Measurements from ENCODE around the gene RIN3. TPM values are rescaled to one million over a fixed set of nuclear protein-coding genes. Genes with fewer than 3 reads are reported as not detected.

Gene RIN3
- polyA plus RNA-seq, 3 donors, result 42.8 to 144 (median 54.6) TPM

- Histone ChIP-seq H3K4me1 (ENCODE audit: control insufficient read depth in 1 of 2, insufficient read depth in 2 of 2, low read length in 2 of 2) (peaks cover 22 to 23% of the 10 kb centered on the region in 2 donors), H2AFZ (ENCODE audit: insufficient read depth, low read depth, low read length, poor library complexity, severe bottlenecking) (no peak overlapping the region), H3K36me3 (replicated peaks in 1 of 2; ENCODE audit: control insufficient read depth in 1 of 2, insufficient read depth in 2 of 2, low read length in 2 of 2) (peaks cover 8 to 67% of the 10 kb centered on the region in 2 donors), H4K20me1 (ENCODE audit: insufficient read depth, low read length) (peaks cover 92% of the 10 kb centered on the region), H3K9me3 (replicated peaks in 1 of 2; ENCODE audit: control insufficient read depth in 1 of 2, insufficient read depth in 1 of 2, low read length in 2 of 2) (no peaks in the 10 kb centered on the region), H3K4me3 (replicated peaks in 1 of 3; ENCODE audit: low read depth in 2 of 3, low read length in 3 of 3) (no peak overlapping the region), H3K27me3 (ENCODE audit: control insufficient read depth in 2 of 2, insufficient read depth in 2 of 2, low read length in 2 of 2) (no peaks in the 10 kb centered on the region), H3K9ac (ENCODE audit: insufficient read depth, low read length, poor library complexity, severe bottlenecking) (no peak overlapping the region), H3K79me2 (ENCODE audit: insufficient read depth, low read length) (peaks cover 16% of the 10 kb centered on the region), H3K27ac (ENCODE audit: low read depth in 1 of 2, low read length in 2 of 2) (no peak overlapping the region), H3K4me2 (replicated peaks; ENCODE audit: extremely low read depth, low read length, poor library complexity, severe bottlenecking) (no peak overlapping the region)
- DNase-seq, result no peak
- Mint-ChIP-seq H3K4me3 (no peak overlapping the region), H3K36me3 (peaks cover 62 to 65% of the 10 kb centered on the region in 2 donors), H3K27me3 (ENCODE audit: low read depth in 3 of 3) (peaks cover 0 to 3% (median 0%) of the 10 kb centered on the region in 3 donors), H3K9me3 (peaks cover 0 to 2% (median 0%) of the 10 kb centered on the region in 7 donors), H3K27ac (peak overlapping the region in 2 of 7 donors; percentile 27 to 61), H3K4me1 (peaks cover 46% of the 10 kb centered on the region)
- intact Hi-C loops (cut with micrococcal nuclease), result no loop called here
- no peak for TF ChIP-seq CTCF (IDR thresholded peaks at IDR 0.05)
- WGBS (ENCODE audit: insufficient coverage), result 88% methylated on average over 4 of the region's 9 CpGs
These were observed 82.8 kb downstream of the RIN3 start for GRCh38 chr14:92596331-92596907.

- Histone ChIP-seq H4K20me1 (ENCODE audit: insufficient read depth, low read length) (peaks cover 97% of the 10 kb centered on the region), H3K4me1 (ENCODE audit: control insufficient read depth in 1 of 2, insufficient read depth in 2 of 2, low read length in 2 of 2) (peaks cover 22 to 23% of the 10 kb centered on the region in 2 donors), H3K27ac (ENCODE audit: low read depth in 1 of 2, low read length in 2 of 2) (no peak overlapping the region), H3K27me3 (ENCODE audit: control insufficient read depth in 2 of 2, insufficient read depth in 2 of 2, low read length in 2 of 2) (no peaks in the 10 kb centered on the region), H3K79me2 (ENCODE audit: insufficient read depth, low read length) (peaks cover 19% of the 10 kb centered on the region), H3K9me3 (replicated peaks in 1 of 2; ENCODE audit: control insufficient read depth in 1 of 2, insufficient read depth in 1 of 2, low read length in 2 of 2) (no peaks in the 10 kb centered on the region), H3K36me3 (replicated peaks in 1 of 2; ENCODE audit: control insufficient read depth in 1 of 2, insufficient read depth in 2 of 2, low read length in 2 of 2) (peaks cover 15 to 77% of the 10 kb centered on the region in 2 donors), H3K4me3 (replicated peaks in 1 of 3; ENCODE audit: low read depth in 2 of 3, low read length in 3 of 3) (no peak overlapping the region), H3K9ac (ENCODE audit: insufficient read depth, low read length, poor library complexity, severe bottlenecking) (no peak overlapping the region), H3K4me2 (replicated peaks; ENCODE audit: extremely low read depth, low read length, poor library complexity, severe bottlenecking) (no peak overlapping the region), H2AFZ (ENCODE audit: insufficient read depth, low read depth, low read length, poor library complexity, severe bottlenecking) (no peak overlapping the region)
- peaks cover 0 to 3% (median 0%) of the 10 kb centered on the region in 3 donors for H3K27me3 Mint-ChIP-seq (ENCODE audit: low read depth in 3 of 3)
- DNase-seq, result peak in 1 of 3 donors; percentile 16
- peak overlapping the region in 3 of 7 donors; percentile 40 to 91 (median 77) for H3K27ac Mint-ChIP-seq
- peaks cover 0 to 2% (median 0%) of the 10 kb centered on the region in 7 donors for H3K9me3 Mint-ChIP-seq
- TF ChIP-seq CTCF (IDR thresholded peaks at IDR 0.05), result no peak
- peaks cover 46% of the 10 kb centered on the region for H3K4me1 Mint-ChIP-seq
- intact Hi-C loops (cut with micrococcal nuclease), result no loop called here
- H3K36me3 Mint-ChIP-seq, result peaks cover 63 to 65% of the 10 kb centered on the region in 2 donors
- WGBS (ENCODE audit: insufficient coverage), result no CpG with 5 or more reads among the region's 4 CpGs
- H3K4me3 Mint-ChIP-seq, result no peak overlapping the region
These were observed 84.6 kb downstream of the RIN3 start for GRCh38 chr14:92597906-92598905.
